GM18867 (cell line): Measurements from ENCODE around the gene CLCN4.

Experiments
- ATAC-seq: cut with Tn5 transposase; IDR thresholded peaks from one replicate; pipeline ENCODE4 v1.9.1; 2021; ENCODE audit warnings: mild to moderate bottlenecking, moderate library complexity; ENCODE audit not compliant: unreplicated experiment

CLCN4 gene

DNA sequence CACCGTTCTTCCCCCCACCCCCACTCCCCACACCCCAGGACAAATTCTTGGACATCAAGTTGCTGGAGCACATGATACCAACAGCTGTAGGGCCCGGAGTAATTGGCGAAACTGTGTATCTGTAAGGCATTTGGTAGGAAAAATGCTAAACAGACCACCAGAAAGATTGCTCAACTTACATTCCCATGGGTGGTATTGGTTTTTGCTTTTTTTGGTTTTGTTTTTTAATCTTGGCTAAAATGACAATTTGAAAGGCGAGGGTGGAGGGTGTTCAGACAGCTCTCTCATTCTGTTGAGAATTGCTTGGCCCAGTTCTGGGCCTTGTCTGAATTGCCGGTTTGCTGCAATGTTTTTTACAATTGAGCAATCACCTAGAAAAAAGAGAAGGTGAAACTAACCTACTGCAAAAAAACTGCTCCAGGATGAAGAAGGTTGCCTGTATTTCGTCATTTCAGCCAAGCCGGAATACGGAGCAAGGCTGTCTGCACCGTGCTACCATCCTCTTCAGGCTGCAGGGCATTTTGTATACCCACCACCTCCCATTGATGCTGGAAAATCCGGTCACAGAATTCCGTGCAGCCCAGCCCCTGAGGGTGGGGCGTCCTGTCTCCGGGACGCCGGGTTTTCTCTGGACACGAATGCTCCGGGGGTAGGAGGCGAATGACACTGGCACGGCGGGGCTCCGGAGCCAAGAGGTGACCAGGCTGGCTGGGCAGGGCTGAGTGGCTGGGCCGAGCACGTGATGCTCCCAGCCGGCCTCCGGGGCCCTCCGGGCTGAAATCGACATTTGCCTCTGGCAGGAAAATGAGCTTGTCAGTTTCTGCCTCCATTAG, at the start of gene CLCN4:
Gene CLCN4 (plus strand): TSS at position 777 of the 833 bp plus-strand sequence. CDS start 28,058 bp downstream, outside the sequence.
- no peak for ATAC-seq

- no peak for ATAC-seq
Measured at GRCh38 chrX:10107483-10107882, 49.3 kb upstream of the CLCN4 start.

DNA sequence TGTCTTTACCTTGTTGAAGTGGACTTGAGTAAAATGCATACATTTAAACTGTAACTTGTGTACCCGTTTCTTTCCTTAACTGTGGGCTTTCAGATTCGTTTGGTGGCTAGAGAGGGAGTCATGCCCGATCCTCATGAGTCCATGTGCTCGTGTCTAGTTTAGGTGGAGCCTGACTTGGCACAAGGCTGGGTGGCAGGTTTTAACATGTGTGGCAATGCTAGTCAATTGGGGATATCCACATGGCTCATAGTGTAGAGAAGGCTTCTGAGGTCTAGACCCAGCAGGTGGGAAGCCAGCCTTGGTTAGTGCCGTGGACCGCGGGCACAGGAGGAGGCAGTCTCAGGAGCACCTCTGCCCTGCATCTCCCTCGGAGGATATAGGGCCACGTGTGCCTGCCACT, 48.5 kb upstream of the CLCN4 start:
- no peak for ATAC-seq

- ATAC-seq, result no peak
Measured at GRCh38 chrX:10109695-10110094, 47.1 kb upstream of the CLCN4 start.

DNA sequence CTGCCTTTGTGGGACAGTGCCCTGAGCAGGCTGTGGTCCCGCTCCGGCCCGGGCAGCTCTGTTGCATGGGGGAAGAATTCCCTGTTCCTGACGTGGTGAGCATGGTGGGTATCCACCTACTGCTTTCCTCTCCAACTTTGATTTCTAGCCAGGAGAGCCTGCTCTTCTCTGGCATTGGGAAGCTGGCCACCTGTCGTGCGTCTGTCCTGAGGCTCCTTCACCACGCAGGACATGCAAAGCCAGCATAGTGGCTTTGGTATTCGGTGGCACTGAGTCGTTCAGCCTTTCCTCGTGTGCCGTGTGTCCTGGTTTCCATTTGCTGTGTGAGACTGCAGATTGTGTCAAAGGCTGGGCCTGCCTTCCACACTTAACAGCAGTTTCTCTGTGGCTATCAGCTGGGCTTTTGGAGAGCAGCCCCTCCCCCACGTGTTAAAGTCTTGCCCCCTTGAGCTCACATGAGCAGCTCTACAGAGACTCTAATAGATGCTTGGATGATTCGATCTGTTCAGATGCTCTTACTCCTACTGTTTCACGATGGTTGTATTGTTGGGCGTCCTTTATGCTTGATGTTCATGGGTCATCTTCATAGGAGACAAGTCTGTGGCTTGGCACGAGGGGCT, 46.3 kb upstream of the CLCN4 start:
- ATAC-seq, result no peak

- no peak for ATAC-seq
Measured at GRCh38 chrX:10110984-10111363, 45.8 kb upstream of the CLCN4 start.

DNA sequence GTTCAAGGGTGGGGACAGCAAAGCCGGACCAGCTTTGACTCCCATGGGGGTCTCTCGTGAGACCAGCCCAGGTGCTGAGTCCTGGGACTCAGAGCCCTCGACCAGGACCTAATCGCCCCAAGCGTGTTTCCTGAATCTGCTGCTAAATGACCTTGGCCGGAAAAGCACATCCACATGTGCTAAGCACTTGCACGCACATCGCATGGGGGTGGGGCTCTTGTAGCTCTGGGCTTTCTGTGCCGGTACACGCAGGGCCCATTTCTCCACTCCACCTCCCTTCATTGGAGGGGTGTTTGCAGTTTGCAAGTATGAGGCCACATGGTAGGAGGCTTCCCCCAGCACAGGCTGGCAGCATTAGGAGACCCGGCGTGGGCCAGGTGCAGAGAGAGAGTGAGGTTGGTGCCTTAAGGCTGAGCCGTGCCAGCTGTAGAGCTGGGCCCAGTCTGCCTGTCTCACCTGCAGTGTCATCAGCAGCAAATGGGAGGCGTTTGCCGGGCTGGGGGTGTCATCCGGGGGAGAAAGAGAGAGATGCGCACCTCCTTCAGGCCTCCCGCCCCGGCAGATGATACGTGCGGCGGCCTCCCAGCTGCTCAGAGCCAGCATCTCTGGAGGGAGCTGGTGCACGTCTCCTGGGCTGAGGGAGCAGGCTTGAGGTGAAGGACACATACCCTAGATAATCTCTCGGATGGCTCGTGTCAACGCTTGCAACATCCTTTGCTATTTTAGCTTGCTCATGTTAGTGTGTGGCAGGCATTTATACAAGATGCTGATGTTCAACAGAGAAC, 45.2 kb upstream of the CLCN4 start:
- no peak for ATAC-seq

- ATAC-seq, result peak; percentile 68
Measured at GRCh38 chrX:10112510-10112909, 44.3 kb upstream of the CLCN4 start.

DNA sequence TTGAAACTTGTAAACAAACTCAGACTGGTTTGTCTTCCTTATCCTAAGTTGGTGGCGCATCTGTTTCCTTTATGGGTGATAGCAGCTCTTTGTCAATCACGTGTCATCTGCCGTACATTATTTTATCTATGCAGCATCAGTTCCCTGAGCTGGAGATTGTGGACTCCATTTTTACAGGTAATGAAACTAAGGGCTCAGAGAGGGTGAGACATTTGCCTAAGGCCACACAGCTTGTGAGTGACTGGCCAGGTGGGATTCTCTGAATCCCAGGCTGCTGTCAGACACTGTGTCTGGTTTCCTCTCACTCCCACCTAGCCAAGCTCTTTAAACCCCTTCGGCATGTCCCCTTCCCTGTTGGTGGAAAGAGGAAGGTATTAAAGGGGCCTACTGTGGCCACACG, 41.7 kb upstream of the CLCN4 start:
- no peak for ATAC-seq

GRCh38 chrX:10117301-10117700, 39.5 kb upstream of the CLCN4 start:
- no peak for ATAC-seq

GRCh38 chrX:10117864-10118377, 38.9 kb upstream of the CLCN4 start:
- no peak for ATAC-seq

DNA sequence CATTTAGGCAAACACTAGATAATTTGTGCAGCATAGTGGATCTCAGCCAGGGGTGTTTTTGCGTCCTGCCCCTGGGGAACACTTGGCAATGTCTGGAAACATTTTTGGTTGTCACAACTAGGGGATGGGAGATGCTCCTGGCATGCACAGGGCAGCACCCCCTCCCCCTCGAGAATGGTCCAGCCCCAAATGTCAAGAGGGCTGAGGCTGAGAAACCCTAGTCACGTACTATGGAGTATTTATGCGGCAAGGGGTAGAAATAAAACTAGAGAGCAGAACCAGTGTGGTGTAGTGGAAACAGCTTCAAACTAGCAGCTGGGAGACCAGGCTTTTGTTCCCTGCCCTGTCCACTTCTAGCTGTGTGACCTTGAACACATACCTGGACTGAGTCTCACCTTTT, 38.2 kb upstream of the CLCN4 start:
- no peak for ATAC-seq

DNA sequence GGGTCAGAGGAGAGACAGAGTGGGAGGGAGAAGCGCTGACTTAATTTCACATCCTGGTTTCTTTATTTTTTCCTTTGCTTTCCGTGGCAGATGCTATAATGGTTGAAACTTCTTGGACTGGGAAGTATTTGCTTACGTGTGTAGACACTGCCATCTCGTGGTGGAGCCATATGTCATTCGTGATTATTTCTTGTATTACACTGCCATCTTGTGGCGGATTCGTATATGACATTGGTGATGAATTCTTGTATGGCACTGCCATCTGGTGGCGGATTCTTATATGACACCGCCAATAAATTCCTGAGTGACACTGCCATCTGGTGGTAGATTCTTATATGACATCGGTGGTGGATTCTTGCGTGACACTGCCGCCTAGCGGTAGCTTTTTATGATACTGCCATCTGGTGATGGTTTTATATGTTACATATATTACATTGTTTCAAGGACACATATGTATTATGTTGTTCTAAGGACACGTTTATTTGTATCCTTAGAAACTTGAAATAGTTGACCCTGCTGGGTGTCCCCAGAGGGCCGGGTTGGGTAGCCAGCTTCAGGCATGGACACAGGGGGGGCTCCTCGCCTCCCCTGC, 37.3 kb upstream of the CLCN4 start:
- peak; percentile 63 for ATAC-seq

GRCh38 chrX:10120331-10120730, 36.4 kb upstream of the CLCN4 start:
- ATAC-seq, result no peak

DNA sequence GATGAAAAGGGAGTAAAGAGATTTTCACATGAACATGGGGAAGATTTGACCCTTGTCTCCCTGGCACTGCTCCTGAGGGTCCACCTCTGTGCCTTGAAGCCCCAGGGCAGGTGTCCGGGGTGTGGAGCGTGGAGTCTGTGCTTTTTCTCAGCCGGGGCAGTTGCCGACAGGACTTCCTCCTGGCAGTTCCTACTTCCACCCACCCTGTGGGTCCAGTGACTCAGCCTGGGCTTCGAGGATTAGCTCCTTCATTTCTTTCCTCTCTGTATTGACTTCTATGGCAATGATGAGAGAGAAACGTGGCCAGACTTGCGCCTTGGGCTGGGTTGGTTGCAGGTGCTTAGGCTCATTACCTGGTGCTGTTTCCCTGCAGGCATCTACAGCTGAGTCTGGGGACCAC, 35.9 kb upstream of the CLCN4 start:
- no peak for ATAC-seq

DNA sequence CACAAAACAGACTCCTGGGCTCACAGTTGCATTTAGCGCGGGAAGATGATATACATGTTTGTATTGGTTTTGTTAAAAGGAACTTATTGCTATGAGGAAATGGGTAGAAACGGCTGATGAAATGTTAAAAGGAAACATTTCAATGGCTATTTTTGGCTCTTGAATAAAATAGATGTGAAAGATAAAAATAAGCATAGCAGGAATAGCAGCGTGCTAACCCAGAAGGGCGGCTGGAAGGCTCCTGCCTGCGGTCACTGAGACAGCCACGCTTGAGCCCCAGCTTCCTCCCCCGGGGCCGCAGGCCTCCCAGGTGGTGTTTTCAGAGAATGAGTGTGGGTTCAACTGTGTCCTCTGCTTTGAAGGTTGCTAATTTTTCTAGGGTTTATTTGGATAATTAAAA, 35.0 kb upstream of the CLCN4 start:
- ATAC-seq, result peak; percentile 62

DNA sequence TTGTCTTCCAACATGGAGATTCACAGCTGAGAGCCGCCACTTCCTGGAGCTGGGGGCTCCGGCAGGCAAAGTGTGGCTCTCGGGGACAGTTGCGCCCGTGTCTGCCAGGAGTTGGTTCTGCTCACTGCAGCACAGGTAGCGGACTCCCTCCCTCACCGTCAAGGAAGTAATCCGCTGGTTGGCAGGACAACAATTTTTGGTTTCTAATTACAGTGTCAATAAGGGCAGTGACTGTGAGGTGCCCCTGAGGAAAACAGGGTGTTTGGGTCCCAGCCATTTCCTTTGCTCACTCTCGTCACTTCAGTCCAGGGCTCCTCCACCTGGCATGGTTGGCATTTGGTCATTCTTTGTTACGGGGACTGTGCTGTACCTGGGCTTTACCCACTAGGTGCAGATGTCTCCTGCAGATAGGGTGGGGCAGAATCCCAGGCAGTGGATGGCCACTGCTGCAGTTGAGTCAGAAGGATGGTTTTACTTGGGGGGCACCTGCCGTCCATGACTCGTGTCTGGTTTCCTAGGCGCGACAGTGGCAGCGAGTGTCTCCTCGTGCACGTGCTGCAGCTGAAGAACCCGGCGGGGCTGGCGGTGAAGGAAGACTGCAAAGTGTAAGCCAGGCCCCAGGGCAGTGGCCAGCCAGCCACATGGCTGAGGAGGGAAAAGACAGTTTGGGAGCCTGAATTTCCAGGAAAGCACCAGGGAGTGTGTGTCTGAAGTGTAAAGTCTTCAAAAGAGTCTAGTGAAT, 32.1 kb upstream of the CLCN4 start:
- no peak for ATAC-seq

- ATAC-seq, result no peak
Measured at GRCh38 chrX:10125248-10125615, 31.5 kb upstream of the CLCN4 start.

- ATAC-seq, result no peak
Measured at GRCh38 chrX:10126044-10126443, 30.7 kb upstream of the CLCN4 start.

DNA sequence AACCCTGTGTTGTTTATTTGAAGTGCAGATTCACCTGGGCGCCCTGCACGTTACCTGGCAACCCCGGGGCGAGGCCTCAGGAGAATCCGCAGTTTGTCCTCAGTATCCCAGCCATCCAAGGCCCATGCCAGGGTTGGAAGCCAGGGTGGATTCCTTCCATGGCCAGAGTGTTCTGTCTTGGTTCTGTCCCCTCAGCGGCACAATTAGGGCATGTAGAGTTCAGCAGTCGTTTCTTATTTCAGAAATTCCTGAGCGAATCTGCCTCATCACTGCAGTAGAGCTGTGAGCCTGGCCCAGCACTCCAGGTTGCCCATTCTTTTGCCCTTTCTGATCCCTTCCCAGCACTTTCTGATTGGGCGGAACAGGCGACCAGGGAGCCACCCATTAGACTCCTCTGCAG, 29.9 kb upstream of the CLCN4 start:
- no peak for ATAC-seq

GRCh38 chrX:10128386-10128785, 28.4 kb upstream of the CLCN4 start:
- ATAC-seq, result no peak
